ENCODE results near the gene SORBS1. TPM values are rescaled to one million over a fixed set of nuclear protein-coding genes. Genes with fewer than 3 reads are reported as not detected.

SORBS1 gene
- total RNA-seq, 2 experiments from 2014 or later: 0.57 to 3.1 TPM

- peaks cover 5% of the 10 kb centered on the region for H3K4me1 ChIP-seq (ENCODE audit: insufficient read depth, low read length, poor library complexity, severe bottlenecking)
- H4K20me1 ChIP-seq (ENCODE audit: insufficient read depth, low read length): no peaks in the 10 kb centered on the region
- no peak overlapping the region for H3K4me3 ChIP-seq (ENCODE audit: low read depth, low read length, poor library complexity, severe bottlenecking)
- no peaks in the 10 kb centered on the region for H3K79me2 ChIP-seq (ENCODE audit: insufficient read depth, low read depth, low read length)
- H3K27ac ChIP-seq (ENCODE audit: low read depth, low read length, poor library complexity, severe bottlenecking): no peak overlapping the region
- no peaks in the 10 kb centered on the region for H3K36me3 ChIP-seq (ENCODE audit: insufficient read depth, low read length)
- CTCF ChIA-PET (ENCODE audit: unreplicated experiment): no interaction called here
- no peak overlapping the region for H2AFZ ChIP-seq (ENCODE audit: low read length)
- POLR2A ChIA-PET: no interaction called here
- intact Hi-C loops (cut with micrococcal nuclease; ENCODE audit: unreplicated experiment): no loop called here
- H3K9me3 ChIP-seq (ENCODE audit: low read length): no peaks in the 10 kb centered on the region
- H3K9me2 ChIP-seq (ENCODE audit: insufficient read depth, low read length): no peaks in the 10 kb centered on the region
- DNase-seq (ENCODE audit: low spot score): no peak
- TF ChIP-seq, protein P1, sequence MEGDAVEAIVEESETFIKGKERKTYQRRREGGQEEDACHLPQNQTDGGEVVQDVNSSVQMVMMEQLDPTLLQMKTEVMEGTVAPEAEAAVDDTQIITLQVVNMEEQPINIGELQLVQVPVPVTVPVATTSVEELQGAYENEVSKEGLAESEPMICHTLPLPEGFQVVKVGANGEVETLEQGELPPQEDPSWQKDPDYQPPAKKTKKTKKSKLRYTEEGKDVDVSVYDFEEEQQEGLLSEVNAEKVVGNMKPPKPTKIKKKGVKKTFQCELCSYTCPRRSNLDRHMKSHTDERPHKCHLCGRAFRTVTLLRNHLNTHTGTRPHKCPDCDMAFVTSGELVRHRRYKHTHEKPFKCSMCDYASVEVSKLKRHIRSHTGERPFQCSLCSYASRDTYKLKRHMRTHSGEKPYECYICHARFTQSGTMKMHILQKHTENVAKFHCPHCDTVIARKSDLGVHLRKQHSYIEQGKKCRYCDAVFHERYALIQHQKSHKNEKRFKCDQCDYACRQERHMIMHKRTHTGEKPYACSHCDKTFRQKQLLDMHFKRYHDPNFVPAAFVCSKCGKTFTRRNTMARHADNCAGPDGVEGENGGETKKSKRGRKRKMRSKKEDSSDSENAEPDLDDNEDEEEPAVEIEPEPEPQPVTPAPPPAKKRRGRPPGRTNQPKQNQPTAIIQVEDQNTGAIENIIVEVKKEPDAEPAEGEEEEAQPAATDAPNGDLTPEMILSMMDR (conservative IDR thresholded peaks at IDR 0.05; ENCODE audit: low read length): no peak
- no peak for TF ChIP-seq EZH2phosphoT487 (IDR thresholded peaks at IDR 0.05; ENCODE audit: borderline replicate concordance, low read depth, low read length)
- no TSS peak for BruUV-seq (replicated peaks)
- H3K4me2 ChIP-seq (ENCODE audit: low read length): no peak overlapping the region
These were observed 233.2 kb downstream of the SORBS1 start for GRCh38 chr10:95328013-95328412.

DNA sequence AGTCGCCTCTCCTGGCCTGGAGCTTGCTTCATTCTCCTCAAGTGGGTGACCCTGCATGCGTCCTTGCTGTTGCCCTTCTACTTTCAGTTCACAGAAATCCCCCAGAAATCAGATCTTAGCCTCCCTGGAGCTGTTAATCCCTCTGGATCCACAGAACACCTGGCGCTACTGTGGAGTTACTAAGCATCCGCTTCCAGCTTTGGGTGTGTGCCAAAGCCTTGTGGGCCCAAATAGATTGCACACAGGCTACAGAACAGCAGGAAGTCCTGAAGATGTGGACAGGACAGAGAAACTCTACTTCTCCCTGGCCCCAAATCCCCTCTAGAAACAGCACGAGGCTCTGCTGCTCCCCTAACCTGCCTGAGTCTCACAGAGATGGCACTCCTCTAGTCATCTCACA, 233.8 kb downstream of the SORBS1 start:
- Histone ChIP-seq H2AFZ (ENCODE audit: low read length) (no peak overlapping the region), H3K36me3 (ENCODE audit: insufficient read depth, low read length) (no peaks in the 10 kb centered on the region), H3K27ac (ENCODE audit: low read depth, low read length, poor library complexity, severe bottlenecking) (no peak overlapping the region), H3K4me3 (ENCODE audit: low read depth, low read length, poor library complexity, severe bottlenecking) (no peak overlapping the region), H3K9me3 (ENCODE audit: low read length) (no peaks in the 10 kb centered on the region), H3K4me2 (ENCODE audit: low read length) (no peak overlapping the region), H3K9me2 (ENCODE audit: insufficient read depth, low read length) (no peaks in the 10 kb centered on the region), H3K4me1 (ENCODE audit: insufficient read depth, low read length, poor library complexity, severe bottlenecking) (peaks cover 12% of the 10 kb centered on the region), H4K20me1 (ENCODE audit: insufficient read depth, low read length) (no peaks in the 10 kb centered on the region), H3K79me2 (ENCODE audit: insufficient read depth, low read depth, low read length) (no peaks in the 10 kb centered on the region)
- ChIA-PET POLR2A (no interaction called here), CTCF (ENCODE audit: unreplicated experiment) (no interaction called here)
- BruUV-seq (replicated peaks): no TSS peak
- TF ChIP-seq, protein P1 (conservative IDR thresholded peaks at IDR 0.05; ENCODE audit: low read length): no peak
- TF ChIP-seq EZH2phosphoT487 (IDR thresholded peaks at IDR 0.05; ENCODE audit: borderline replicate concordance, low read depth, low read length): no peak
- intact Hi-C loops (cut with micrococcal nuclease; ENCODE audit: unreplicated experiment): no loop called here
- no peak for DNase-seq (ENCODE audit: low spot score)

GRCh38 chr10:95326396-95326795, 234.8 kb downstream of the SORBS1 start:
- Histone ChIP-seq H3K4me3 (ENCODE audit: low read depth, low read length, poor library complexity, severe bottlenecking) (no peak overlapping the region), H3K4me2 (ENCODE audit: low read length) (no peak overlapping the region), H3K79me2 (ENCODE audit: insufficient read depth, low read depth, low read length) (no peaks in the 10 kb centered on the region), H2AFZ (ENCODE audit: low read length) (no peak overlapping the region), H3K9me2 (ENCODE audit: insufficient read depth, low read length) (no peaks in the 10 kb centered on the region), H3K27ac (ENCODE audit: low read depth, low read length, poor library complexity, severe bottlenecking) (no peak overlapping the region), H3K4me1 (ENCODE audit: insufficient read depth, low read length, poor library complexity, severe bottlenecking) (peaks cover 12% of the 10 kb centered on the region), H4K20me1 (ENCODE audit: insufficient read depth, low read length) (no peaks in the 10 kb centered on the region), H3K9me3 (ENCODE audit: low read length) (no peaks in the 10 kb centered on the region), H3K36me3 (ENCODE audit: insufficient read depth, low read length) (no peaks in the 10 kb centered on the region)
- TF ChIP-seq, protein P1 (conservative IDR thresholded peaks at IDR 0.05; ENCODE audit: low read length): no peak
- no peak for TF ChIP-seq EZH2phosphoT487 (IDR thresholded peaks at IDR 0.05; ENCODE audit: borderline replicate concordance, low read depth, low read length)
- BruUV-seq (replicated peaks): no TSS peak
- ChIA-PET POLR2A (interaction anchor here (1.2 kb wide), 1 partner anchor 10 kb away, joined by 3 read pairs; no protein-coding TSS in a partner anchor), CTCF (ENCODE audit: unreplicated experiment) (no interaction called here)
- DNase-seq (ENCODE audit: low spot score): no peak
- intact Hi-C loops (cut with micrococcal nuclease; ENCODE audit: unreplicated experiment): no loop called here
